Prostate gland (tissue), 2 donors: Measurements from ENCODE around the gene RMND5B.

Experiments
- POLR2A ChIP-seq: fragments of 450-650 bp; IDR thresholded peaks from one replicate; pipeline ENCODE4 v1.6.1; 2016; ENCODE audit warnings: antibody characterized with exemption, mild to moderate bottlenecking
- POLR2AphosphoS5 ChIP-seq: sonication (generic); formaldehyde crosslinking; IDR thresholded peaks from one replicate; pipeline ENCODE4 v1.6.1; 2017; ENCODE audit warnings: antibody characterized with exemption
- TF ChIP-seq, protein P1 (sequence below), 4 experiments: fragments of 200-600 bp in 2 of 4; fragments of 450-650 bp in 2 of 4; sonication (generic) in 2 of 4; IDR thresholded peaks; 1 replicate in 3 of 4; 2 replicates in 1 of 4; pipeline ENCODE4 v1.5.1; 2016 to 2019; ENCODE audit warnings: antibody characterized with exemption in 4 of 4, mild to moderate bottlenecking in 2 of 4, moderate library complexity in 2 of 4

DNA sequence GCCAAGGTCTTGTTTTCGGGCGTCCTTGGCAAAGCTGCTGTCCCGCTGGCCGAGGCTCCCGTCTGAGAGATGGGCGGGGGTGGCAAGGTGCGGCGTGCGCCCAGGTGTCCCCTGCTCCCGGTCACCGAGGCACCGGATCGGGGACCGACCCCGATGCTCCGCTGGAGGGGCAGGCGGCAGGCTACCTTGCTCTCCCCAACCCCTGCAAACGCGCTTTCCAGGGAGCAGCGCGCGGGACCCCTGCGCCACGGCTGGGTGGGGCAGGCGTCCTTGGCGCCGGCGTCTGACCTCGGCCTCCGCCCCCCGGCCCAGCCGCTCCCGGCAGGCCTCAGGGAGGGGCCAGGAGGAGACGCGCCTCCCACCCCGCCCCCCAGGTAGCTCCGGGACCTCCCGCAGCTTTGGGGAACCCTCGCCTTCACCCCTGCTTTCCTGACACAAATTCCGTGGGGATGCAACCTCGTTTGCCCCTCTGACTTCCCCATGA is 16.9 kb upstream of the RMND5B start:
- TF ChIP-seq, protein P1, sequence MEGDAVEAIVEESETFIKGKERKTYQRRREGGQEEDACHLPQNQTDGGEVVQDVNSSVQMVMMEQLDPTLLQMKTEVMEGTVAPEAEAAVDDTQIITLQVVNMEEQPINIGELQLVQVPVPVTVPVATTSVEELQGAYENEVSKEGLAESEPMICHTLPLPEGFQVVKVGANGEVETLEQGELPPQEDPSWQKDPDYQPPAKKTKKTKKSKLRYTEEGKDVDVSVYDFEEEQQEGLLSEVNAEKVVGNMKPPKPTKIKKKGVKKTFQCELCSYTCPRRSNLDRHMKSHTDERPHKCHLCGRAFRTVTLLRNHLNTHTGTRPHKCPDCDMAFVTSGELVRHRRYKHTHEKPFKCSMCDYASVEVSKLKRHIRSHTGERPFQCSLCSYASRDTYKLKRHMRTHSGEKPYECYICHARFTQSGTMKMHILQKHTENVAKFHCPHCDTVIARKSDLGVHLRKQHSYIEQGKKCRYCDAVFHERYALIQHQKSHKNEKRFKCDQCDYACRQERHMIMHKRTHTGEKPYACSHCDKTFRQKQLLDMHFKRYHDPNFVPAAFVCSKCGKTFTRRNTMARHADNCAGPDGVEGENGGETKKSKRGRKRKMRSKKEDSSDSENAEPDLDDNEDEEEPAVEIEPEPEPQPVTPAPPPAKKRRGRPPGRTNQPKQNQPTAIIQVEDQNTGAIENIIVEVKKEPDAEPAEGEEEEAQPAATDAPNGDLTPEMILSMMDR (IDR thresholded peaks at IDR 0.05) = no peak
- TF ChIP-seq POLR2AphosphoS5 (no peak), POLR2A (no peak)
